ENCODE results near the gene GALNT7.
A peak's percentile ranks its signal among the peaks of the same experiment; 100 is the strongest.

The GALNT7 gene

DNA sequence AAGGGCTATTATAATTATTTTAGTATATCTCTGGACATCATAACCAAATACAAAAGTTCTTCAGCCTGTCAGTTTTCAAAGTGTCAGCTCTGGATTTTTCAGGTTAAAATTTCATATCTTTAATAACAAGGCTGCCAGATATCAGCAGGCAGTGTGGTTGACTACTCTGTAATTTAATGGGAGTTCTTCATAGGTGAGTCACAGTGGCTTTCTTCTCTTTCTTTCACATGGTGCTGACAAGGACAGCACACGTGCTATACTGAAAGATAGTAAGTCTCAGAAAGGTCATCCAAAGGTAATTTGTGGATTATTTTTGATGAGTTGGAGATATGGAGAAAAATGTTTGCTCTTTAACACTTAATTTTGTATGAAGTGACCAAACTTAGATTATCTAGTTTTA, 43.2 kb downstream of the GALNT7 start:
- H3K27ac ChIP-seq, result no peak overlapping the region
- peak; percentile 72 for DNase-seq (ENCODE audit: low spot score)
- CTCF ChIA-PET, result no interaction called here
- POLR2A ChIA-PET (ENCODE audit: low non-redundant PET), result interaction anchor here (0.6 kb wide), 1 partner anchor 159 kb away, joined by 8 read pairs; the partner anchor contains the start of gene SAP30
- TF ChIP-seq CTCF (conservative IDR thresholded peaks at IDR 0.05; ENCODE audit: low read depth), result no peak

DNA sequence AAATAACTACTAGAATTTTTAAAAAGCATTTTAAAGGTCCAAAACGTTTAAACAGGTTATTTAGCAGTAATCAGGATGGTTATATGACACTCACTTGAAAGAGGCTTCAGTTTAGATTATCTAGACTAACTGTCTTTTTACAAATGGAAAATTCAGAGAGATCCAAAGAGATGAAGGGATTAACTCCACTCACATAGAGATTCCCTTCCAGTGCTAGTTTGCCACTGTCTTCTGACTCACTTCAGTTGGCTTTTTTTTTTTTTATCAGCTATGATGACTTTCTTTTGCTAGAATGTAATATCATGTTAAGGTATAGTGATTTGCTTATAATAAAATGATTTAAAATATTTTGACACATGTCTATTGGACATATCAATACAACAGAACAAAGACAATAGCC, 43.8 kb downstream of the GALNT7 start:
- no peak overlapping the region for H3K27ac ChIP-seq
- DNase-seq (ENCODE audit: low spot score), result no peak
- POLR2A ChIA-PET (ENCODE audit: low non-redundant PET), result no interaction called here
- no peak for TF ChIP-seq CTCF (conservative IDR thresholded peaks at IDR 0.05; ENCODE audit: low read depth)
- CTCF ChIA-PET, result interaction anchor here (0.6 kb wide), 1 partner anchor 983 kb away, joined by 3 read pairs; no protein-coding TSS in a partner anchor

- POLR2A ChIA-PET (ENCODE audit: low non-redundant PET), result no interaction called here
- CTCF ChIA-PET, result no interaction called here
- H3K27ac ChIP-seq, result no peak overlapping the region
- DNase-seq (ENCODE audit: low spot score), result no peak
- no peak for TF ChIP-seq CTCF (conservative IDR thresholded peaks at IDR 0.05; ENCODE audit: low read depth)
Measured at GRCh38 chr4:173213296-173213695, 44.7 kb downstream of the GALNT7 start.

- CTCF ChIA-PET, result interaction anchor here (0.5 kb wide), 1 partner anchor 187 kb away, joined by 3 read pairs; no protein-coding TSS in a partner anchor
- DNase-seq (ENCODE audit: low spot score), result no peak
- no peak for TF ChIP-seq CTCF (conservative IDR thresholded peaks at IDR 0.05; ENCODE audit: low read depth)
- H3K27ac ChIP-seq, result no peak overlapping the region
- POLR2A ChIA-PET (ENCODE audit: low non-redundant PET), result no interaction called here
Measured at GRCh38 chr4:173214231-173214630, 45.6 kb downstream of the GALNT7 start.

DNA sequence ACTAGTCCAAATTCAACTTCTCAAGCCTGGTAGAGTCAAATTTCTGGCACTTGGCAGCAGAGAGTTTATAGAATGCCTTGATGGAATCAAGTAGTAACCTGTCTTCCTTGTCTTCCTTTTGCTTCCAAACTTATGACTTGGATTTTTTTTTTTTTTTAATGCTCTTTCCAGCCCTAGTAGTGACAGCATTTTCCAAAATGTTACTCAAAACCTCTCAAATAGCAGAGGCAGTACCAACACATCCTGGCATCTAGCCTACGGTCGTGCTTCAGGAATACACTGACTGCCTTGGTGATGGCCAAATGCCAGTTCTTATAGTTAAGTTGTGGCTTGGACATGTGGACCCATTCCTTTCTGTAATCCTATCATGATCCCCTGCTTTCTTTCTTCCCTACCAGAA, 46.0 kb downstream of the GALNT7 start:
- POLR2A ChIA-PET (ENCODE audit: low non-redundant PET), result no interaction called here
- TF ChIP-seq CTCF (conservative IDR thresholded peaks at IDR 0.05; ENCODE audit: low read depth), result no peak
- no peak for DNase-seq (ENCODE audit: low spot score)
- peak overlapping the region; percentile 86 for H3K27ac ChIP-seq
- CTCF ChIA-PET, result interaction anchor here (0.5 kb wide), 1 partner anchor 187 kb away, joined by 3 read pairs; no protein-coding TSS in a partner anchor

- ChIA-PET POLR2A (ENCODE audit: low non-redundant PET) (no interaction called here), CTCF (interaction anchor here (0.7 kb wide), 1 partner anchor 1066 kb away, joined by 3 read pairs; no protein-coding TSS in a partner anchor)
- no peak for DNase-seq (ENCODE audit: low spot score)
- no peak for TF ChIP-seq CTCF (conservative IDR thresholded peaks at IDR 0.05; ENCODE audit: low read depth)
- H3K27ac ChIP-seq, result no peak overlapping the region
Measured at GRCh38 chr4:173217075-173217474, 48.5 kb downstream of the GALNT7 start.

Data from RWPE1 (cell line).